ENCODE results near the gene NSMF. TPM values are rescaled to one million over a fixed set of nuclear protein-coding genes. Genes with fewer than 3 reads are reported as not detected.

NSMF gene
- total and polyA plus RNA-seq, 2 of the 4 experiments (the other 2 are of a cell fraction): 7.7 to 40.9 TPM

- H3K4me2 ChIP-seq (ENCODE audit: low read depth, low read length): peak overlapping the region; percentile 6; the same call in 1 of the 2 replicates
- POLR2A ChIA-PET (ENCODE audit: unreplicated experiment): no interaction called here
Measured at GRCh38 chr9:137456061-137456863, 2.9 kb downstream of the NSMF start.

More at GRCh38 chr9:137456061-137456863, 2.9 kb downstream of the NSMF start:
- Histone ChIP-seq H3K56ac (ENCODE audit: extremely low read depth, insufficient read depth, low read length) (no peak overlapping the region), H3K18ac (ENCODE audit: low read depth, low read length) (no peak overlapping the region), H3K14ac (replicated peaks; ENCODE audit: low read depth, low read length) (no peak overlapping the region), H3K36me3 (ENCODE audit: control insufficient read depth, insufficient read depth, low read length) (peaks cover 32% of the 10 kb centered on the region), H3K4me3 (ENCODE audit: insufficient read depth, low read depth, low read length) (no peak overlapping the region), H2AFZ (replicated peaks; ENCODE audit: low read length, poor library complexity) (peak overlapping the region; percentile 21), H4K8ac (ENCODE audit: low read depth in 2 of 2, low read length in 2 of 2) (no peak overlapping the region), H4K20me1 (ENCODE audit: insufficient read depth, low read length) (peaks cover 37% of the 10 kb centered on the region), H3K23ac (ENCODE audit: low read depth, low read length) (peak overlapping the region; percentile 42; the same call in 1 of the 2 replicates), H3K9me3 (ENCODE audit: control insufficient read depth, insufficient read depth, low read length) (no peaks in the 10 kb centered on the region), H2BK15ac (ENCODE audit: low read depth, low read length) (no peak overlapping the region), H4K91ac (ENCODE audit: insufficient read depth, low read depth, low read length) (no peak overlapping the region), H2BK5ac (ENCODE audit: low read depth, low read length, poor library complexity, severe bottlenecking) (no peak overlapping the region), H3K9me1 (ENCODE audit: insufficient read depth, low read length) (no peaks in the 10 kb centered on the region), H3K79me1 (ENCODE audit: low read depth in 1 of 2, low read length in 2 of 2) (peaks cover 6 to 42% of the 10 kb centered on the region in 2 experiments; a peak in 3 of 4 replicates), H4K5ac (ENCODE audit: low read depth, low read length) (no peak overlapping the region), H3K4me1 (ENCODE audit: control insufficient read depth, insufficient read depth, low read length) (peaks cover 24% of the 10 kb centered on the region), H3K4ac (ENCODE audit: low read depth, low read length) (no peak overlapping the region), H3K27me3 (ENCODE audit: control insufficient read depth, insufficient read depth, low read length) (no peaks in the 10 kb centered on the region), H2BK20ac (ENCODE audit: low read depth, low read length) (no peak overlapping the region), H2AK5ac (ENCODE audit: low read depth, low read length) (no peak overlapping the region; the same call in 1 of the 2 replicates), H3K27ac (ENCODE audit: insufficient read depth, low read length) (no peak overlapping the region), H2AK9ac (replicated peaks; ENCODE audit: low read depth, low read length, poor library complexity) (peak overlapping the region; percentile 55), H2BK120ac (ENCODE audit: low read depth, low read length) (no peak overlapping the region), H3K9ac (ENCODE audit: low read depth, low read length) (no peak overlapping the region)
- BruUV-seq (replicated peaks): no TSS peak
- CTCF ChIA-PET: no interaction called here
- in situ Hi-C loops (cut with MboI; ENCODE audit: low sequenced_read_pairs) (no loop called here), dilution Hi-C loops (cut with HindIII; ENCODE audit: low sequenced_read_pairs, unreplicated experiment) (no loop called here), intact Hi-C loops (cut with micrococcal nuclease) (no loop called here)
- no peak for TF ChIP-seq MXI1 (IDR thresholded peaks at IDR 0.05; ENCODE audit: borderline replicate concordance, low read depth, low read length)
- no peak for TF ChIP-seq POLR2A (IDR thresholded peaks at IDR 0.05; ENCODE audit: low read depth, low read length)
- TF ChIP-seq BHLHE40 (IDR thresholded peaks at IDR 0.05; ENCODE audit: low read depth, low read length): no peak
- DNase-seq (peak; percentile 28), ATAC-seq (ENCODE audit: low read depth) (no peak)
- 83% methylated on average over 3 of the region's 12 CpGs; no CpG with 5 or more reads in 1 of the 2 experiments for WGBS, 2 experiments (ENCODE audit: extremely low coverage in 2 of 2, insufficient read length in 1 of 2)

Data from IMR-90 (cell line).